Osteocyte (in vitro differentiated cells): ENCODE data around the gene MDC1. TPM values are rescaled to one million over a fixed set of nuclear protein-coding genes. Genes with fewer than 3 reads are reported as not detected.

Experiments
- DNase-seq: peaks from one replicate; pipeline ENCODE4 v3.0.0; 2021; ENCODE audit warnings: mixed read lengths; ENCODE audit not compliant: unreplicated experiment; ENCODE audit errors: extremely low spot score
- H3K27ac Mint-ChIP-seq: one replicate; pipeline ENCODE4 v1.8.0; 2021; ENCODE audit warnings: mild to moderate bottlenecking, mixed read lengths; ENCODE audit not compliant: unreplicated experiment
- H3K27me3 Mint-ChIP-seq: one replicate; pipeline ENCODE4 v1.8.0; 2021; ENCODE audit warnings: mixed read lengths; ENCODE audit not compliant: unreplicated experiment
- H3K36me3 Mint-ChIP-seq: one replicate; pipeline ENCODE4 v1.8.0; 2021; ENCODE audit warnings: mixed read lengths; ENCODE audit not compliant: unreplicated experiment
- H3K4me1 Mint-ChIP-seq: one replicate; pipeline ENCODE4 v1.8.0; 2021; ENCODE audit warnings: mixed read lengths; ENCODE audit not compliant: unreplicated experiment
- H3K4me3 Mint-ChIP-seq: one replicate; pipeline ENCODE4 v1.8.0; 2021; ENCODE audit warnings: mild to moderate bottlenecking, moderate library complexity, mixed read lengths; ENCODE audit not compliant: unreplicated experiment
- H3K9me3 Mint-ChIP-seq: one replicate; pipeline ENCODE4 v1.8.0; 2021; ENCODE audit warnings: mixed read lengths; ENCODE audit not compliant: unreplicated experiment
- CTCF ChIP-seq: fragments of 200-600 bp; sonication (generic); IDR thresholded peaks from 2 replicates; pipeline ENCODE4 v1.5.0; 2021; ENCODE audit warnings: antibody characterized with exemption, mild to moderate bottlenecking, moderate library complexity
- total RNA-seq: library from RNA; stranded (reverse); gene quantifications from 2 replicates; pipeline ENCODE4 v1.2.1, GENCODE V29; 2021

MDC1 gene
- total RNA-seq, 1 donor from 2014 or later, result 37.7 TPM

DNA sequence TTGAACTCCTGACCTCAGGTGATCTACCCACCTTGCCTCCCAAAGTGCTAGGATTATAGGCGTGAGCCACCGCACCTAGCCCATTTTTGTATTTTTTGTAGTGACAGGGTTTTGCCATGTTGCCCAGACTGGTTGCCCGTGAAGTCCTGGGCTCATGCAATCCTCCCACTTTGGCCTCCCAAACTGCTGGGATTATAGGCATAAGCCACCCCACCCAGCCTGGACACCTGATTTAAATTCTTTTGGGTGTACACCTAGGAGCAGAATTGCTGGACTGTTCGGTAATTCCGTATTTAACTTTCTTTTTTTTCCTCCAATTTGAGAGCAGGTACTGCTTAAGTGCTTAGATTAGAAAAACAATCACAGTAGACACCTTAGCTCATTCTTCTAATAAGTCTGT lies 20.6 kb downstream of the MDC1 start:
- H3K36me3 Mint-ChIP-seq, result peaks cover 6% of the 10 kb centered on the region
- H3K9me3 Mint-ChIP-seq, result no peaks in the 10 kb centered on the region
- no peak for DNase-seq
- no peak for TF ChIP-seq CTCF
- no peak overlapping the region for H3K27ac Mint-ChIP-seq
- H3K4me3 Mint-ChIP-seq, result no peak overlapping the region
- peaks cover 20% of the 10 kb centered on the region for H3K4me1 Mint-ChIP-seq
- H3K27me3 Mint-ChIP-seq, result no peaks in the 10 kb centered on the region

DNA sequence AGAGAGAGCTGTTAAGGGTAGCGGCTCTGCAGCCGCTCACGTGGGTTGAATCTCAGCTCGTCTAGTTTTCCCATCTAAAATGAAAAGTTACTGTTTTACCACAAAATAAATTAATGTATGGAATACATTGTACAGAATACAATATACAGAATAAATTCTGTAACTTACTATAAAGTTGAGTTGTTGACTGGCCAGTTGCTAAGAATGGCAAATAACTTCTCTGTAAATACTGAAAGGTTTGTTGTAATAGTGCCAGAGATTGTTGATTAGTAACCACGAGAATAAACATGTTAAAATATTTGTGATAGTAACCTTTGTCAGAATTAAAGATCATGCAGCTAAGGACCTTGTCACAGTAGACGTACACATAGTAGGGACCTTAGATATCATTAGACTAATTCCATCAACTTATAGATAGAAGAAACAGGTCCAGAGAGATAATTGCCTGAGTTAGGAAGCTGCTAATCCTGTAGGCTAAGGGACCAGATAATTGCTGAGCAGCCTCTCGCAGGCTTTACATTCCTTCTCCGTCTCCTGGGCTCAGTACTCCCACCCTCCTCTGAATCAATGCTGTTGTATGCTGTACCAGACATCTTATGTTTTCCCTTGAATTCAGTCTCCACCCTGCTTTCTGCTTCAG lies 25.8 kb downstream of the MDC1 start:
- Mint-ChIP-seq H3K36me3 (no peaks in the 10 kb centered on the region), H3K27ac (peak overlapping the region; percentile 93), H3K27me3 (no peaks in the 10 kb centered on the region), H3K4me3 (peak overlapping the region; percentile 90), H3K9me3 (no peaks in the 10 kb centered on the region), H3K4me1 (peaks cover 54% of the 10 kb centered on the region)
- no peak for TF ChIP-seq CTCF
- no peak for DNase-seq

GRCh38 chr6:30690403-30691207 lies 26.5 kb downstream of the MDC1 start, which contains the start of gene NRM:
NRM (minus strand) TSS chr6:30690984; CDS start chr6:30690974, 10 bp downstream.
- TF ChIP-seq CTCF, result no peak
- peak; percentile 94 for DNase-seq
- Mint-ChIP-seq H3K4me3 (peak within 1 kb of the TSS; percentile 90), H3K4me1 (peaks cover 51% of the 10 kb centered on the region), H3K9me3 (no peaks in the 10 kb centered on the region), H3K27ac (peak within 1 kb of the TSS; percentile 97), H3K27me3 (no peaks in the 10 kb centered on the region), H3K36me3 (peaks cover 1% of the 10 kb centered on the region)

- H3K4me3 Mint-ChIP-seq, result peak overlapping the region; percentile 90
- DNase-seq, result no peak
- no peaks in the 10 kb centered on the region for H3K27me3 Mint-ChIP-seq
- H3K9me3 Mint-ChIP-seq, result no peaks in the 10 kb centered on the region
- TF ChIP-seq CTCF, result no peak
- peak overlapping the region; percentile 97 for H3K27ac Mint-ChIP-seq
- H3K4me1 Mint-ChIP-seq, result peaks cover 51% of the 10 kb centered on the region
- H3K36me3 Mint-ChIP-seq, result peaks cover 8% of the 10 kb centered on the region
These were observed 27.1 kb downstream of the MDC1 start for GRCh38 chr6:30689985-30690384.
